Vagina (tissue), 2 donors: ENCODE data around the gene ALDH16A1.

ENCODE experiments used
- POLR2A ChIP-seq, 2 donors: fragments of 450-650 bp; IDR thresholded peaks; one replicate each; pipeline ENCODE4 v1.6.1; 2017; ENCODE audit warnings: antibody characterized with exemption in 2 of 2, mild to moderate bottlenecking in 2 of 2, moderate library complexity in 2 of 2
- POLR2AphosphoS5 ChIP-seq, 2 donors: sonication (generic); formaldehyde crosslinking; IDR thresholded peaks; one replicate each; pipeline ENCODE4 v1.9.0; 2017; ENCODE audit warnings: antibody characterized with exemption in 2 of 2, mild to moderate bottlenecking in 2 of 2, low read depth in 1 of 2; ENCODE audit not compliant: insufficient read depth in 1 of 2
- TF ChIP-seq, protein P1 (sequence below), 3 experiments: fragments of 450-650 bp in 2 of 3; fragments of 200-600 bp in 1 of 3; sonication (generic) in 1 of 3; IDR thresholded peaks; one replicate each; pipeline ENCODE4 v1.5.1; 2017 to 2019; ENCODE audit warnings: antibody characterized with exemption in 3 of 3, mild to moderate bottlenecking in 2 of 3, moderate library complexity in 2 of 3

DNA sequence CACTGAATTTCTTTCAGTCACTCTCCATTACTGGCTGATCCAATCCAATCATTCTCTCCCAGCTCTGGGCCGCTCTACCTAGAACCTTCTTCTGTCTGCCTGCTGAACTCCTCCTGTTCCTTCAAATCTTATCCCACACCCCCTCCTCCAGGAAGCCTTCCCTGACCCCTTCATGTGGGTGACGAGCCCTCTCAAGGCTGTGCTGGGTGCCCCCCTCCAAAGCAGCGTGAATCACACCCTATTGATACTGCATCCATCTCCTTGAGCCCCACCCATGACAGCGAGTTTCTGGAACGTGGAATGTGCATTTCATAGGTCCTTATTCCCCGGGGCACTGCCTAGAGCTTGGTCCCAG, 4.6 kb upstream of the ALDH16A1 start:
- TF ChIP-seq POLR2A (IDR thresholded peaks at IDR 0.05): no peak
- TF ChIP-seq, protein P1, sequence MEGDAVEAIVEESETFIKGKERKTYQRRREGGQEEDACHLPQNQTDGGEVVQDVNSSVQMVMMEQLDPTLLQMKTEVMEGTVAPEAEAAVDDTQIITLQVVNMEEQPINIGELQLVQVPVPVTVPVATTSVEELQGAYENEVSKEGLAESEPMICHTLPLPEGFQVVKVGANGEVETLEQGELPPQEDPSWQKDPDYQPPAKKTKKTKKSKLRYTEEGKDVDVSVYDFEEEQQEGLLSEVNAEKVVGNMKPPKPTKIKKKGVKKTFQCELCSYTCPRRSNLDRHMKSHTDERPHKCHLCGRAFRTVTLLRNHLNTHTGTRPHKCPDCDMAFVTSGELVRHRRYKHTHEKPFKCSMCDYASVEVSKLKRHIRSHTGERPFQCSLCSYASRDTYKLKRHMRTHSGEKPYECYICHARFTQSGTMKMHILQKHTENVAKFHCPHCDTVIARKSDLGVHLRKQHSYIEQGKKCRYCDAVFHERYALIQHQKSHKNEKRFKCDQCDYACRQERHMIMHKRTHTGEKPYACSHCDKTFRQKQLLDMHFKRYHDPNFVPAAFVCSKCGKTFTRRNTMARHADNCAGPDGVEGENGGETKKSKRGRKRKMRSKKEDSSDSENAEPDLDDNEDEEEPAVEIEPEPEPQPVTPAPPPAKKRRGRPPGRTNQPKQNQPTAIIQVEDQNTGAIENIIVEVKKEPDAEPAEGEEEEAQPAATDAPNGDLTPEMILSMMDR (IDR thresholded peaks at IDR 0.05): no peak
- TF ChIP-seq POLR2AphosphoS5 (IDR thresholded peaks at IDR 0.05; ENCODE audit: insufficient read depth in 1 of 2, low read depth in 1 of 2): no peak
